ENCODE measurements around the gene ALOXE3.
A peak's percentile ranks its signal among the peaks of the same experiment; 100 is the strongest.

Gene ALOXE3

GRCh38 chr17:8117980-8118768, at the start of gene ALOXE3:
ALOXE3 (minus strand) TSS chr17:8118514; CDS start chr17:8117990, 524 bp downstream.
- no peak for DNase-seq (ENCODE audit: low read depth in 2 of 2)

DNA sequence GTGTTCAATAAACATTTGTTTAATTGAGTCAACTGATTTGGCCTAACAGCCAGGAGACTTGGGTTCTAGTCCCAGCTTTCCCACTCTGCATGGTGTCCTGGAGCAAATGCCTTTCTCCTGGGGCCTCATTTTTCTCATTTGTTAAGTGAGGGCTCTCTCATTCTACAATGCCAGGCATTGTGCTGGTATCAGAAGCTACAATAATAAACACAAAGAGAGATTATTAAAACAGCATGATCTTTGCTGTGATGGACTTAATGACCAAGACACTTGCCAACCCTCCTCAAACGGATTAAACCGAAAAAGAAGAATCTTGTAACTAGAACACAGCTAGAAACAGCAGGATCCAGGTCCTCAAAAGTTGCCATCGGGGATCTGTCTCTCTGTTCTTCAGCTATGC, 49.2 kb upstream of the ALOXE3 start:
- DNase-seq (ENCODE audit: low read depth in 2 of 2) = no peak

DNA sequence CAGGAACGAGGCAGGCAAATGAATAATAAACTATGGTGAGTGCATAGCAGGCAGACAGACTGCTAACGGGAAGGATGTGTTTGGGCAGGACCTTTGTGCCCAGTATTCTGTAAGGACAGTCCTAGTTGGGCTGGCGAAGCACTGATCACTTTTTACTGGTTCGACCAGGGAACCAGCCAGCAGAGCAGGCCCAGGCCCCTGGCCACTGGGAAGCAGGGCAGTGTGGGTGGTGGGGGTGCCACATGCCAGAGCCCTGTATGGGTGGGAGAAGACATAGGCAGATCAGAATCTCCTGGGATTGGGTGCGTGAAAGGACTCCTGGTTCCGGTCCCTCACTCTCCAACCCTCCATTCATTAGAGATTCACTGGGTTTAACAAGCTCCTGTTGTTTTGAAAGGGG, 48.4 kb upstream of the ALOXE3 start:
- DNase-seq (ENCODE audit: low read depth in 2 of 2) = no peak

GRCh38 chr17:8164815-8165131, 46.5 kb upstream of the ALOXE3 start:
- no peak for DNase-seq (ENCODE audit: low read depth in 2 of 2)

DNA sequence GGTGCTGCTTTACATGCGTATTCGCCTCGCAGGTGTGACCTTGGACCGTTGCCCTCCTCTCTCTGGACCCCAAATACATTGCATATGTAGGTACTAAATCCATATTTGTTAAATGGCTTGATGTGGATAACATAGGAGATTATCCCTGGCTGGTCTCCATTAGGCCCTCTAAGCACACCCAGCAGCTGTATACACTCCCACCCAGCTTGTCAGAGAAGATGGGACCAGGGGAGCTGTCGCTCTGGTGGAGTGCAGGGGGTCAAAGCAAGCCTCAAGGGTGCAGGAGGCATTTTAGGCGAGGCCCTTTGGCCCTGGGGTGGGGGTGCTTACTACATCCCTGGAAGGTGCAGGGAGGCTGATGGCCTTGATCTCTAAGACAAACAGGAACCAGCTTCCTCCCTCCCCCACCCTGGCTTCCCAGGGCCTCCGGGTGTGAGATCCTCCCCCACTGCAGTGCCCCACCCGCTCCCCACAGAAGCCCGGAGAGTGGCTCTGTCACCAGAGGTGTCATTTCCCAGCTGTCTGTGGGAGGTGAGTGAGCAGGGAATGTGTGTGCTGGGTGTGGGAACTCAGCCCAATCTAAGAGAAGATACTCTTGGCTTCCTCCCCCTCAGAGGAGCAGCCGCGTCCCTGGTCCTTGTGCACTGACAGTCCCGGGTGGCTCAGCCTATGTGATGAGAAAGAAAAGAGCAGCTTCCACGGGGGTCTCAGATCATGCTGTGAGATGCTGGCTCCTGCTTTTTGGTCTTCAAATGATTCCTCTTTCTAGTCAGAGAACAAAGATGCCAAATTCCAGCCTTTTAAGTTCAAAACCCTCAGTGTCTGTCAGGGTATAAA, 45.9 kb upstream of the ALOXE3 start:
- DNase-seq (ENCODE audit: low read depth in 2 of 2) = no peak

DNA sequence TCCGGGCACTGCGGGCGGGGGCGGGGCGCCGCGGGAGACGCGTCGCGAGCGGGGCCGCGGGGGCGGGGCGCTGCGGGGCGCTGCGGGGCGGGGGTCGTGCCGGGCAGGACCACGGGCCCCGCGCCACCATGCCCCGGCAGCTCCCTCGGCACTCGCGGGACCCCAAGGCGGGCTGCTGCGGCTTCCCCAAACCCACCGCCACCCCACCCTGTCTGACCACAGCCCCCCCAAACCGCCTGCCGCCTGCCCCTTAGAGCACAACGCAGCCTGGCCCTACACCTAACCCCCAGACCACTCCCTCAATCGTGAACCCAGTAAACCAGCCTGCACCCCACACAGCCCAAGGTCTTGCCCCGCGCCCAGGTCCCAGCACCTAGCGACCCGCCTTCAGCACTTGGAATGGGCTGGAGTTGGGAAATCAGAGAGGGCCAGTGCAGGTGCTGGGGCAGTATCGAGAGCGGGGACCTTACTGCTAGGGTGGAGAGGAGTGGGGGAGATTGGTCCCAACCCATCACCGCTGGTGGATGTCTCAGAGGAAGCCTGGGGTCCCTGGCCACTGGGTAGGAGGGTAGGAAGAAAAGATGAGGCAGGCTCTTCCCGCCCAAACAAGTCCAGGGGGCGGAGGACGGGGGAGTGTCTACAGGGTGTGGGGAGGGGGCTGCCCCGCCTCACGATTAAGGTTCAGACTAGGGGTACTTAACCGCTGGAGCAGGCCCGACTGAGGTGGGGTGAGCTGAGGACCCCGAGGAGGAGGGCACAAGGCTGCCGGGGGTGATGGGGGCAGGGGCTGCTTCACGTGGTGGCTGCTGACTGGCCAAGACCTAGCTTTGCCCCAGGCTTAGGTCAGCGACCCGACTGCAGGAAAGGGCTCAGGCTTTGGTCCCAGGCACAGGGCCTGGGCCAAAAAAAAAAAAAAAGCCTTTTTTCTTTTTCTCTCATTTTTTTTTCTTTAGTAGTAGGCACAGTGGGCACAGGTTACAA, 45.0 kb upstream of the ALOXE3 start:
- no peak for DNase-seq (ENCODE audit: low read depth in 2 of 2)

DNA sequence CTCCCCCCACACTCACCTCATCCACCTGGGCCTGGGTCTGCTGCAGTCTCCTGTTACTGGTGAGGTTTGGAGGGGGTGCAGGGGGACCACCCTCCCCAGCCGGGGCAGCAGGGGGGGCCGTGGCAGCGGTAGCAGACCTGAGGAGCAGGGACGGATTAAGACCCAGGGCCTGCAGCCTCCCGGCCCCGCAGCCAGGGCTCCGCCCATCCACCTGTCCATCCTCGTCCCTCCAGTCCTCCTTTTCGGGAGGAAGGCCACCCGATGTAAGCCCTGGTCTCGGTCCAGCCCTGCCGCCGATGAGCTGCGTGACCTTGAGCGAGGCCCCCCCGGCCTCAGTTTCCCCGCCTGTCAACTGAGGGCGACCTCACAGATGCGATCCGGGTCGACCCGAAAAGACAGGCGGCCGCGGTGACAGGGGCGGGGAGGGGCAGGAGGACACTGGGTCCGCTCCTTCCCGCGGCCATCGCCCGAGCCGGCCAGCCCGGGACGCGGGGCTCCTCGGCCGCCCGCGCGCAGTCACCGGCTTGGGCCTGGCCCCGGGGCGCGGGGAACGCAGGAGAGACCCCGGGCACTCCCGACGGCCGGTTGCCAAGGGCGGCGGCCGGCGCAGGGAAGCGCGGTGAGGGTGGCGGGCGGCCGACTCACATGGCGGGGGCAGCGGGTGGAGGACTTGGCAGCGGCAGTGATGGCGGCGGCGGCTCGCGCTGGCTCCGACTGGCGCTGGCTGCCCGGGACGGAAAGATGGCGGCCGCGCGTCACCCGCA, 44.1 kb upstream of the ALOXE3 start, which contains the start of gene VAMP2:
TSS of gene VAMP2 (minus strand) at position 716 of the 764 bp plus-strand sequence. CDS start at position 647, 69 bp downstream.
- no peak for DNase-seq (ENCODE audit: low read depth in 2 of 2)

GRCh38 chr17:8161289-8162232, 43.2 kb upstream of the ALOXE3 start:
- DNase-seq (ENCODE audit: low read depth in 2 of 2) = no peak

- DNase-seq (ENCODE audit: low read depth in 2 of 2) = no peak
These were observed 42.5 kb upstream of the ALOXE3 start for GRCh38 chr17:8160741-8161221.

DNA sequence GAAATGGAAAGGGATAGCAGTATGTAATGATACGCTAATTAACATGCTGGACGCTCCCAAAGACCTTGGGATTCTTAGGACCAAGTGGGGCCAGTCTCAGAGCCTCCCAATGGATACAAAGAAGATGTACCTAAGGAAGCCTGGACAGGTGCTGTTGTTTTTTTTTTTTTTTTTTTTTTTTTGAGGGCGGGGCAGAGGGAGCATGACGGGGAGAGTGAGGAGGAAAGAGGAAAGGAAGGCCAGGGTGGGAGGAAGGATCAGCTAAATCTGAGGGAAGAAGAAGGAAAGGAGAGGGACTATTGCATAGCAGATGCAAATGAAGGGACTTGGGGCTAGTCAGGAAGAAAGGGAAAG, 41.9 kb upstream of the ALOXE3 start:
- no peak for DNase-seq (ENCODE audit: low read depth in 2 of 2)

DNA sequence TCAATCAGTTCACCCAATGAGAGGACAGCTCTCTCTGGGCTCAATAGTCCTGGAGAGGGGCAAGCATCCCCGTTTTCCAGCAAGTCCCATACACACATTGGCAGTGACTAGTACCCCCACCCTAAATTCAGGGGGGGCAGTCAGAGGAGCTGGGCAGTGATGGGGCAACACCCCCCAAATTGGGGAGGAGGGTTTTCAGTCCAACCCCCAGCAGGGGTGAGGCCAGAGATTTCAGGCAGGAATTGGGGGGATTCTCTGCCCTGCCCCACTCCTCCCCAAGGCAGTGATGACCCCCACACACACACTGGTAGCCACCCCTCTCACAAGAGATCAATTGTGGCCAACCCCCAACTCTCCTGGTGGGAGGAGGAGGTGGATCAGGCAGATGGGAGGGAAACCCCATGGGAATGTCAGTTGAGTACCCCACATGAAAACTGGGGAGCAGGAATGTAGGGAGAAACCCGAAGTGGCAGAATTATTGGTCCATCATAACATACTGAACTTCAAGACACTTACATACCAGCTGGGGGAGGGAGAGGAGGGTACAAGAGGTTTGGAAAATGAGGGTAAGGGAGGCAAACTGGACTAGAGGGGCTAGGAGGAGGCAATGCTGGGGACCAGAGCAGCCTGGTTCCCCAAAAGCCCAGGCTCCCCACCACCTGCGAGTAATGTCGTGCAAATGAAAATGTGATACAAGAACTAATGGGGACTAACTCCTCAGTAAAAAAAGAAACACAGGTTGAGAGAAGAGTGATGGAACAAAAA, 41.3 kb upstream of the ALOXE3 start:
- DNase-seq (ENCODE audit: low read depth in 2 of 2) = no peak

DNA sequence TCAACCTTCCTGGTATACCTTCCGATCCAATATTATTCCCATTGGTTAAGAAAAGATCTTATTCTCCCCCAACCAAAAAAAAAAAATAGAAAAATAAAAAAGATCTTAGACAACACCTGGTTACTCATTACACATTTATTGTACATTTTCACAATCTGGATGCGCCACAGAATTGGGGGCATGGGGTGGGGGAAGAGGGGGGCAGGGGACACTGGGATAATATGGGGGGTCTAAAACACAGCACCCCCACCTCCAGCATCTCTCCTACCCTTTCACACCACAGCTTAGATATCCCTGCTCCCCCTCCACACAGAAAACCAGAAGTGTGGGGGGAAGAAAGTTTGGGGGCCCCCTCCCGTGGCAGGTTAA, 40.7 kb upstream of the ALOXE3 start:
- DNase-seq (ENCODE audit: low read depth in 2 of 2) = no peak

GRCh38 chr17:8158267-8159031, 40.1 kb upstream of the ALOXE3 start:
- peak; percentile 54 to 55 for DNase-seq (ENCODE audit: low read depth in 2 of 2)

DNA sequence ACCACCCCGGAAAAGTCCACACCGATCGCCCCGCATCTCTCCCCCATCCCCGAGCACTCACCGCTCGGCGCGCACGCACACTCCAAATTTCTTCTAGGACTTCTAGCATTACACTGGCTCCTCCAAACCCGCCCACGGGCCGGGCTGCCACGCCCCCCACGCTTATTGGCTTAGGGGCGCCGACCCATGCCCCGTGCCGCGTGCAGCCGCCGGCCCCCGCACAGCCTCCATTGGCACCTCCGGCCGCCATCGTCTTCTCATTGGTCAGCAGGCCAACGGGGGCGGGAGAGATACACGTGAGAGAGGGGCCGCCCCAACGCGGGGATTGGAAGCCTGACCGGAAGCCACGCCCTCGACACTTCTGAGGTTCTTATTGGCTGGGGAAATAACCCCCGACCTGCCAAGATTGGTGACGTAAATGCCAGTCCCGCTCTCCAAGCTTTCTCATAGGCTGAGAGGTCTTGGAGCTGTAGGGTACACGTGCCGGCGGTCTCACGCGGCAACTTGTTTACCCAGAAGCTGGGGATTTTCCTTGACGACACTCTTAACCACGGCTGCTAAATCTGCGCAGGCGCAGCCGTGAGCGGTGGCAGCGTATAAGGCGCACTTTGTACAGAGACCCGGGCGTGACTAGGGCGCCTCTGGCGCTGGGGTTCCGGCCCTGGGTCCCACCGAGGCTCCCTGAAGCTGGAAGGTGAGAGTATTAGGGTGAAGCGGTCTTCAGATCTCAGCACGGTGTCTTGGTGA, 38.1 kb upstream of the ALOXE3 start:
- peak; percentile 100 for DNase-seq (ENCODE audit: low read depth in 2 of 2)

DNA sequence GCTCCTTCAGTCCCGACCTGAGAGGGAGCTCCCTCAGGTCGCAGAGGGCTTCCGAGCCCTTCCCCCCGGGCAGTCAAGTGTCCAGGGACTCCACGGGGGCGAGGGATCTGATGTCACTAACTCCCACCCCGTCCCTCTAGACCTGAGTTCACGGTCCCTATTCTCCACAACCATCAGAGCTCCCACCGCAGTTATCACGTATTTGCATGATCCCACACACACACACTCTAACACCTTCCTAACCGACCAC, 37.6 kb upstream of the ALOXE3 start:
- DNase-seq (ENCODE audit: low read depth in 2 of 2) = no peak

DNA sequence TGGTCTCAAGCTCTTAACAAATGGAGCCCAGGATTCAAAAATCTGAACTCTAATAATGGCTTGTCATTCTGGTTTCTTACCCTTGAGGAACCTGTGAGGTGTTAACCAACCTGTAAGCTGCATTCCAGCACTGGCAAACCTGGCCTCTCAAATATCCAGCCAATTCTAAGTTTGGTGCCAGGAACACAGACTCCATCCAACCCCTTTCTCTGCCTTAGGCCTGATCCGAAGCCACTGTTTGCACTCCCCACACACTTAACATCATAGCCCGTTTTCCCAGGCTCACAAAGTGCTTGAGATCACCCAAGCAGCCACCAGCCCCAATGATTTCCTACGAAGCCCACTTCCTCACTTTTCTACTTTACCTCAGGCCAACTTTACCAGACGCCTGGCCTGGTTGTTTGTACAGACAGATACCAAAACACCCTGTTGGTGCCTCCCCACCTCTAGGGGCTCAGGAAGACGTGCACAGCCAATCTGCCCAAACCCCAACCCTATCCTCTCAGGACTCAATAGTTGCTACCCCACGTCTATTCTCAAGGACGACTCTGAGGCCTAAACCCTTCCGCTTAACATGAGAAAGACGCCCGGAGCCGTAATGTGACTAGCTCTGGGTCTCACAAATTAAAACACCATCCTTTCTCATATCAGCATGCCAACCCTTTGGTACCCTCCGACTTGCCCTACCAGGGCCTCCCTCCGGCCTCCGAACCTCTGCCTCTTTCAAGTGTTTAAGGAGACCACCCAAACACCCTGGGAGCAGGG, 37.1 kb upstream of the ALOXE3 start:
- DNase-seq (ENCODE audit: low read depth in 2 of 2) = no peak

GRCh38 chr17:8154608-8155155, 36.4 kb upstream of the ALOXE3 start:
- no peak for DNase-seq (ENCODE audit: low read depth in 2 of 2)

All from fibroblast of skin of left quadriceps (primary cell).